ENCODE data around the gene GSTT2B.
"Not testable (repeated sequence)": the region's sequence is repeated elsewhere in the genome, so short reads cannot be mapped to it uniquely, and the experiment has no call there.

The GSTT2B gene

DNA sequence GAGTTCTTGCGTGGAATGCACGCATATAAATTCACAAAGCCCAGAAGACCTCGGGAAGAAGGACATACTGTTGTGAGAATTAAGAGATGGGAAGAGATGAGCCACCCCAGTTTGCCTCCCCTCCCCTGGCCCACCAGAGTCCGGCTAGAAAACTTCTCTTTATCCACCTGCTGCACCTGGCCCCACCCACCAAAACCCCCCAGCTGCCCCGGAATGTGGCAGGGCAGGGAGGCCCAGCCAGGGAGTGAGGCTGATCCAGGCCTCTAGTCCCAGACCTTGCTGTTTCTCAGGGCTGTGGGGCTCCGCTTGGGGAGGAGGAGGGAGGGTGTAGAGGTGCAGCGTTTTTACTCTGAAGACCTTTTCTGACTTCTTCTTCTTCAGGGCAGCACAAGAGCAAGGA is 19.6 kb upstream of the GSTT2B start:
- DNase-seq: not testable (repeated sequence)

DNA sequence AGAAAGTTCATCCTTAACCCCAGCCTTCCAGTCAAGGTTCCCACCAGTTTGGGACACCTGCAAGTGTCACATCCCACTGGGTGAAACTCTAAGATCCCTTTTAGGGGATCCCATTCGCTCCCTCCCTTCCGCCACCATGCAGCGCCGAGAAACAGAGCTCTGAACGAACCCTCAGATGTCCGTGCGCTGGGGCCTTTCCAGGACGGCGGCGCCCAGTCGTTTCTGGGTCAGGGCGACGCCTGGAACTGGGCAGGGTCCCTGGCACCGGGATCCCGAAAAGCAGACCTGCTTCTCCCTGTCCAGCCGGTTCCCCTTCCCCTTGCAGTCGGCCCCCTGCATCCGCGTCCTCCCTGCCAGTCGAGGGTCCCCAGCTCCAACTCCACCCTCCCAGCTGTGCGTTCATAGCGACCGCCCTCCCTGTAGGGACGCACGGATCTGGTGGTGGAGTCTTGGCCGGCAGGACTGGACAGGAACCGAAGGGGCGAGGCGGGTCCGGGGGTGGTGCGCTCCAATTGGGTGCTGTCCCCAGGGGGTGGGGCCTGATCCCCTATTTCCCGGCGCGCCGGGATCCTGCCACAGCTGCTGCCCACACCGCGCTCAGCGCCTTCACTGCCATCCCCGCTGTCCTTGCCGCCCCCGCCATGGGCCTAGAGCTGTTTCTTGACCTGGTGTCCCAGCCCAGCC is 18.7 kb upstream of the GSTT2B start, which contains the start of gene GSTT2:
TSS of gene GSTT2 (plus strand) at position 578 of the 684 bp plus-strand sequence.
- DNase-seq: not testable (repeated sequence)

DNA sequence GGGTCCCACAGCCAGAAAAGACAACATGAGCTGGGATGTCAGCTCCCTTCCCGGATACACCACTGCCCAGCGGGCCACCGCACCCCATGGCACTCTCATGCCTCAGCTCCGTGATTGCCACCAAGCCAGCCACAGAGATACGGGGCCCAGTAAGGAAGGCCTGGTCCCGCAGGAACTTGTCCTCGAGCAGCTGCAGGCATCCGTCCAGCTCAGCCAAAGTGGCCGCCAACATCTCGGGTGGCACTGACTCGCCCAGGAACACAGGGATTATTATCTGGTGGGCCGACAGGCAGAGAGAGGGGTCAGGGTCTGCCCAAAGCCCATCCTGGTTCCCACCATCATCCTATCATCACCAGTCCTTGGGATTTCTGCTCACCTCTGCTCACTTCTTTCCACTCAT is 16.3 kb upstream of the GSTT2B start:
- DNase-seq: not testable (repeated sequence)

DNA sequence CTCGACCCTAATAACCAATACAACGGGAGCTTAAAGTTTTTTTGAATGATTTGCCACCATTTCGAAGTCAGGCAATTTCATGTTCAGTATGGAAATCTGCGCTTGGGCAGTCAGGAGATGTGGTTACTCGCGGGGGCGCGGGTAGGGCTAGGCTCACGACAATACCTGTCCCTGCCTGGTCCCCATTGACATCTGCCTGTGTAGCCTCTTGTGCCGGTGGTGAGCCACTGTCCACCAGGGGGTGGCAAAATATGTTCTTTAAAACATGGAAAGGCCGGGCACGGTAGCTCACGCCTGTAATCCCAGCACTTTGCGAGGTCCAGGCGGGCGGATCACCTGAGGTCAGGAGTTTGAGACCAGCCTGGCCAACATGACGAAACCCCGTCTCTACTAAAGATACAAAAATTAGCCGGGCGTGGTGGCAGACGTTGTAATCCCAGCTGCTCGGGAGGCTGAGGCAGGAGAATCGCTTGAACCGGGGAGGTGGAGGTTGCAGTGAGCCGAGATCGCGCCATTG is 13.9 kb upstream of the GSTT2B start:
- not testable (repeated sequence) for DNase-seq

DNA sequence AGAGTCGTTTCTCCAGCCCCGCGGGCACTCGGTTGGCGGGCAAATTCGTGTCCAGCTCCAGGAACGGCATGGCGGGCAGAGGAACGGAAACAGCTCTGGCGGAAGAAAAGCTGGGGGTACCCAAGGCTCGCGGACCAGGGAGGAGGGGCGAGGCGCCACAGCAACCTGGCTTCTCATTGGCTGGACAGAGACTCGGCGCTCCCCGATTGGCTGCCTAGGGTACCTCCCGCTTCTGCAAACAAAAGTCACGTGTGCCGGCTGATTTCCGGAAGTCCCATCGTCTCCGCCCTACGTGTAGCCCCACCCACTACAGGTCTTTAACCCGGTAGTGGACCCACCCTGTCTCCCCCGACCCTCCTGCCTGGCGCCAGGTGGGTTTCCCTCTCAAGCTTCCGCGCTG is 13.3 kb upstream of the GSTT2B start, which contains the start of gene DDT:
TSS of gene DDT (minus strand) at position 97 of the 400 bp plus-strand sequence. CDS start at position 70, 27 bp downstream.
- not testable (repeated sequence) for DNase-seq

DNA sequence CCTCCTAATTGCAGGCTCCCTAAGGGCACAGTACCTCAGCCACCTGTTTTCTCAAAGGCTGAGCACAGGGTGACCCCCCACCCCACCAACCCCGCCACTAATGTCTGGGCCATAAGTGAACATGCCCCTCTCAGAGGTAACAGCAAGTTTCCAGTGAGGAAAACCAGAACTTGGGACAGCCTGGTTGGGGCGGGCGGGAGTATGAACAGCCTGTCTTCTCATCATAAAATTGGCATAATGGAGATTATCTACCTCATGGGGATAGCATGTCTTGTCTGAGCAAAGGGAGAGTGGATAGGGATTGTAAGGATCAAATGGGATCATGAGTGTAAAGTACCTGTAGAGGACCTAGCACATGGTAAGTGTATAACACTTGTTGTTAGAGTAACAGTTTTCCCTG is 10.9 kb upstream of the GSTT2B start:
- DNase-seq: not testable (repeated sequence)

DNA sequence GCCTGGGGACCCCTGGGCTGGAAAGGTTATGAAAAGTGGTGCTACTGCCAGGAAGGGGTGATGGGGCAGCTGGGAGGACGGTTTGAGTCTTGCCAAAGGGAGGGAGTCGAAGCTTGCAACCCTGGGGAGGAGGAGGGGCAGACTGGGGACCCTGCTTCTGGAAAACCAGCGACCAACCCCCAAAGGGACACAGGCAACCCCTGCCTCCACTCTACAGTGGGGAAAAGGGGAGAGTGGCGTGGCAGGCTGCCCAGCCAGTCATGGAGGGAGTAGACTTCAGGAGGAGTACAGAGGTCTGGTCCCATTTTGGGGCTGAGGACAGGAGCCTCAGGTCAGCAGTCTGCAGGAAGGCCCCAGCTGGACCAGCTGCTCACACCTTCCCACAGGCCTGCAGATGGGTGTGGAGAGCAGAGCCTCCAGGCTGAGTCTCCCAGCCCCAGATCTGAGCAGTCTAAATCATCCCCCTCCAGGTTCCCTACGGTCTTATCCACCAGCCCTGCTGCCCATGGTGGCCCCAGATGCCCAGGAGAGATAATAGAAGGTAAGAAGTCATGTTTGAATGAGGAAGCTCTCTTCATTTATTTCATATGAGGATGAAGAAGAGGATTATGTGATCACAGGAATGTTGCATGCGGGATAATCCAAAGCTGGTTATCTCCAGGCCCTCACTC is 10.0 kb upstream of the GSTT2B start:
- no peak for DNase-seq

DNA sequence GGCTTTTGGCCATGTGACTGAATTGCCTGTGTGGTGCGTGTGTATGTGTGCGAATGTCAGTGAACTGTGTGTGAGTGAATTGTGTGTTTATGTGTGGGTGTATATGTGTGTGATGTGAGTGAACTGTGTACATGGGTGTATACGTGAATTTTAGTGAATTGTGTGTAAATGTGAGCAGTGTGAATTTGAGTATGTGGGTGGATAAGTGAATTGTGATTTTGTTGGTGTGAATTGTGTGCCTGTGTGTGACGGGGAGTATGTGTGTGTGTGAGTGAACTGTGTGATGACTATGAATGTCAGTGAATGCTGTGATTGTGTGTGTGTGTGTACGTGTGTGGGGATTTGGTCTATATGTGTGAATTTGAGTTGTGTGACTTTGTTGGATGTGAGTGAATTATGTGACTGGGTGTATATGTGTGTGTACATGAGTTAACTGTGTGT is 9.2 kb upstream of the GSTT2B start:
- no peak for DNase-seq

DNA sequence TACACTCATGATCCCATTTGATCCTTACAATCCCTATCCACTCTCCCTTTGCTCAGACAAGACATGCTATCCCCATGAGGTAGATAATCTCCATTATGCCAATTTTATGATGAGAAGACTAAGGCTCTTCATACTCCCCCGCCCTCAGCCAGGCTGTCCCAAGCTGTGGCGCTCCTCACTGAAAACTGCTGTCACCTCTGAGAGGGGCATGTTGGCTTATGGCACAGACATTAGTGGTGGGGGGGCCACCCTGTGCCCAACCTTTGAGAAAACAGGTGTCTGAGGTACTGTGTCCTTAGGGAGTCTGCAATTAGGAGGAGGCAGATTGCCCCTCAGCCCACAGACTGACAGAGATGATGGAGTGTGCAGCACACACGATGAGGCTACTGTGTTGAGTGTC is 8.1 kb upstream of the GSTT2B start:
- DNase-seq: no peak

DNA sequence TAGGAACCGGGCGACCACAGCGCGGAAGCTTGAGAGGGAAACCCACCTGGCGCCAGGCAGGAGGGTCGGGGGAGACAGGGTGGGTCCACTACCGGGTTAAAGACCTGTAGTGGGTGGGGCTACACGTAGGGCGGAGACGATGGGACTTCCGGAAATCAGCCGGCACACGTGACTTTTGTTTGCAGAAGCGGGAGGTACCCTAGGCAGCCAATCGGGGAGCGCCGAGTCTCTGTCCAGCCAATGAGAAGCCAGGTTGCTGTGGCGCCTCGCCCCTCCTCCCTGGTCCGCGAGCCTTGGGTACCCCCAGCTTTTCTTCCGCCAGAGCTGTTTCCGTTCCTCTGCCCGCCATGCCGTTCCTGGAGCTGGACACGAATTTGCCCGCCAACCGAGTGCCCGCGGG is 5.6 kb upstream of the GSTT2B start, which contains the start of gene DDTL:
TSS of gene DDTL (plus strand) at position 321 of the 400 bp plus-strand sequence. CDS start at position 348, 27 bp downstream.
- not testable (repeated sequence) for DNase-seq

DNA sequence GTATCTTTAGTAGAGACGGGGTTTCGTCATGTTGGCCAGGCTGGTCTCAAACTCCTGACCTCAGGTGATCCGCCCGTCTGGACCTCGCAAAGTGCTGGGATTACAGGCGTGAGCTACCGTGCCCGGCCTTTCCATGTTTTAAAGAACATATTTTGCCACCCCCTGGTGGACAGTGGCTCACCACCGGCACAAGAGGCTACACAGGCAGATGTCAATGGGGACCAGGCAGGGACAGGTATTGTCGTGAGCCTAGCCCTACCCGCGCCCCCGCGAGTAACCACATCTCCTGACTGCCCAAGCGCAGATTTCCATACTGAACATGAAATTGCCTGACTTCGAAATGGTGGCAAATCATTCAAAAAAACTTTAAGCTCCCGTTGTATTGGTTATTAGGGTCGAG is 5.1 kb upstream of the GSTT2B start:
- not testable (repeated sequence) for DNase-seq

DNA sequence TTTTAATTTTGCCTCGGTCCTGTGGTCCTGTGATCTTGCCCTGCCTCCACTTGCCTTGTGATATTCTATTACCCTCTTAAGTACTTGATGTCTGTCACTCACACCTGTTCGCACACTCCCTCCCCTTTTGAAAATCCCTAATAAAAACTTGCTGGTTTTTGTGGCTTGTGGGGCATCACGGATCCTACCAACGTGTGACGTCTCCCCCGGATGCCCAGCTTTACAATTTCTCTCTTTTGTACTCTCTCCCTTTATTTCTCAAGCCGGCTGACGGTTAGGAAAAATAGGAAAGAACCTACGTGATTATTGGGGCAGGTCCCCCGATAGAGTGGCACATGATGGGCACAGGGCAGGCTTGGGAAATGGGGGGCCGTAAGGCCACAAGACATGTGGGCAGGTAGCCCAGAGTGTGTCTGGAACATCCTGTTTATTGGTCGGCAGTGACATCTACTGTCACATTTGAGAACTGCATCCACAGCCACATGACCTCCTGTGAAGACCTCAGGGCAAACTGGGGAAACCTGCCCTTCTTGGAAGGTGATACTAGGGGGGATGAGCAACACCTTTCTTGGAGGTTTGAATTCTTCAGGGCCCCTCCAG is 4.6 kb downstream of the GSTT2B start:
- peak; percentile 35 to 77 for DNase-seq

DNA sequence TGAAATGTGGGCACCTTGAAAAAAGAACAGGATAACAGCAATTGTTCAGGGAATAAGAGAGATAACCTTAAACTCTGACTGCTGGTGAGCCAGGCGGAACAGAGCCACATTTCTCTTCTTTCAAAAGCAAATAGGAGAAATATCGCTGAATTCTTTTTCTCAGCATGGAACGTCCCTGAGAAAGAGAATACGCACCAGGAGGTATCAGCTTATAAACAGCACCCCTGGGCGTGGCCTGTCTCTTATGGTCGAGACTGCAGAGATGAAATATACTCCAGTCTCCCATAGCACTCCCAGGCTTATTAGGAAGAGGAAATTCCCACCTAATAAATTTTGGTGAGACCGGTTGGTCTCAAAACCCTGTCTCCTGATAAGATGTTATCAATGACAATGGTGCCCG is 5.1 kb downstream of the GSTT2B start:
- not testable (repeated sequence) for DNase-seq

DNA sequence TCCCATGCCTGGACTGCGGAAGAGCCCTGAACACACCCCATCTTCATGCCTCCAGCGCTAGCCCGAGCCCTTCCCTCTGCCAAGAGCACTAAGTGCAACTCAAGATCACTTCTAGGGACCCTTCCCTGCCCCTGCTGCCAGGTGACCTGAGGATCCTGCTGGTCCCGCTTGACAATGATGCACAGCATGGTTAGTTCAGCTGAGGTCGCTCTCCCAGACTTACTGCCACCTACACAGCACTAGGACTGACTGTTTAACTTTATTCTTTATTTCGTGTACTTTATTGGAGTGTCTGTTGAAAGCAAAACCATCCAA is 6.0 kb downstream of the GSTT2B start:
- not testable (repeated sequence) for DNase-seq

DNA sequence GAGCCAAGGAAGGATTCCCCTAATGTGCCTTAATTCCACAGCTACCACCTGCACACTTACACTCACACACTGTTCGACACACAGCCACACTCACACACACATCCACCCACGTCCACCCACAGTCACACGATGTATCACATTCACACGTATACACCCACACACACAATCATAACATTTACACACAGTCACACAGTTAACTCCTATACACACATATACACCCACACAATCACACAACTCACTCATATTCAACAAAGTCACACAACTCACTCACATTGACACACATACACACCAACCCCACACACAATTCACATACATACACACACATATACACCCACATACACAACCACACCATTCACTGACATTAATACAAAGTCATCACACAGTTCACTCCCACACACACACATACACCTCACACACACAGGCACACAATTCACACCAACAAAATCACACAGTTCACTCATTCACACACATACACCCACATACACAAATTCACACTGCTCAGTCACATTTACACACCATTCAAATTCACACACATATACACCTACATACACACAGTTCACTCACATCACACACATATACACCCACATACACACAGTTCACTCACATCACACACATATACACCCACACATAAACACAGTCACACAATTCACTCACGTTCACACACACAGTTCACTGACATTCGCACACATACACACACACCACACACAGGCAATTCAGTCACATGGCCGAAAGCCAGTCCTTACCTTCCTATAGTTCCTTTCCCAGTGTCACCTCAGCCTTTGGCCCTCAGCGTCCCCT is 6.6 kb downstream of the GSTT2B start:
- not testable (repeated sequence) for DNase-seq

DNA sequence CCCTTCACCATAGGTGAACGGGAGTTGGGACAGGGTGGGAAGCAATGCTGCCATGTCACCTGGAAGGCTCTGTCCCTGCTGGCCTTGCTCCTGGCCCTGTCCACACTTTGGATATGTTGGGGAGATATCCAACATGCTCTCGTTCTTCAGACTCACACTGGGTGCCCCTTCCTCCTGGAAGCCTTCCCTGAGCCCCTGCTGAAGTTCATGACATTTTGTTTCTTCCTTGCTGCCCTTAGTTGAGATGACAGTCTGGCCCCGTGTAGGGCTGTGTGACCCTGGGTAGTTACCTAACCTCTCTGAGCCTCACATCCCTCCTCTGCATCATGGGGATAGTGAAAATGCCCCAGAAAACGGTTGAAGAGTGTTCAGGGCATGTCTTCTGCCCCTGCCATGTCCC is 7.5 kb downstream of the GSTT2B start:
- not testable (repeated sequence) for DNase-seq

DNA sequence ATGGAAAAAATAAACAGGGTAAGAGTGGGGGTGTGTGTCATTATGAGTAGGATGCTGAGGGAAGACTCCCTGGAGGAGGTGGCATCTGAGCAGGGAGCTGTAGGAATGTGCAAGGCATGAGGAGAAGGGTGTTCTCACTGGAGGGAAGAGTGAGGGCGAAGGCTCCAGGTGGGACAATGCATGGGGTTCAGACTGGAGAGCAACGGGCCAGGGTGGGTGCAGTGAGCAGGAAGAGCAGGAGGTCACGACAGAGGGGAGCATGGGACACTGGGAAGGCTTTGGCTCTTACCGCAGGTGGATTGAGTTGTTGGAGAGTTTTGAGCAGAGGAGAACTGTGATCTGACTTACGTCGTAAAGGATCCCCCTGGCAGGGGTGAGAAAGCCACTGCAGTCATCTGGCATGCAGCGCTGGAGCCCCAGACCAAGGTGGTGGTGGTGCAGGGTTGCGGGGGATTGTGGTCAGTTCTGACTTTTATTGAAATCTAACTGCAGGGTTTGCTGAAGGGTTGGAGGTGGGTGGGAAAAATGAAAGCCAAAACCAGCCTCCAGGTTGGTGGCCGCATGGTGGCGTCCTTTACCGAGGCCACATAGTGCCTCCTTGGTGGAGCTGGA is 8.1 kb downstream of the GSTT2B start:
- not testable (repeated sequence) for DNase-seq

DNA sequence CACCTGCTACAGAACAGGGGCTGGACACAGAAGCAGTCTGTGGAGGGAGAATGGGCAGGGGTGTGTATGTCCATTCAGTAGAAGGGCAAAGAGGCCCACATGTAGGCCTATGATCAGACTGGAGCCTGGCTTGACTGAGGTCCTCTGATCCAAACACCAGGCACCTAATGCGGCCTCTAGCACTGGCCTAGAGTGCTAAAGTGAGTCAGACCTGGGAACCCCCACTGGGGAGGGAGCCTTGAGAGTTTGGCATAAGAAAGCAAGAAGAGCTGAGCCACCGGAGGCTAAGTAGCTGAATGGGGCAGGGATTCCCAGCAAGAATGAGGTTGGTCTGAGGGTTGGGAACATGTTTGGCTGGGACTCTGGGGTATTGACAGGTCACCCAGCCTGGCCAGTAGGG is 9.6 kb downstream of the GSTT2B start:
- not testable (repeated sequence) for DNase-seq

DNA sequence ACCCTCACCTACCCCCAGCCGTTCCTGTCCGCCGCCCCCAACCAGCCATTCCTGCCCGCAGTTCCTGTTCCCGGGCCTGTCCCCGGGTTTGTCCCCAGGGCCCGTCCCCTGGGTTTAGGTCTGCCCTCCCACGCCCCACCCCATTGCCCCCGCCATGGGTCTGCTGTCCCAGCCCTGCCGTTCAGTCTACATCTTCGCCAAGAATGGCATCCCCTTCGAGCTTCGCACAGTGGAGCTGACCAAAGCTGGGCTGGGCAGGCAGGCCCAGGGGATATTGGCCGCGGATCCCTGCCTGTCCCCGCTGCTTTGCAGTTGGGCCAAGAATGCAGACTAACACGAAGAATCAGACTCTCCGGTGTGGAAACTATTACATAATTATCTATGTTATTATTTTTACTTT is 11.2 kb downstream of the GSTT2B start:
- DNase-seq: not testable (repeated sequence)

DNA sequence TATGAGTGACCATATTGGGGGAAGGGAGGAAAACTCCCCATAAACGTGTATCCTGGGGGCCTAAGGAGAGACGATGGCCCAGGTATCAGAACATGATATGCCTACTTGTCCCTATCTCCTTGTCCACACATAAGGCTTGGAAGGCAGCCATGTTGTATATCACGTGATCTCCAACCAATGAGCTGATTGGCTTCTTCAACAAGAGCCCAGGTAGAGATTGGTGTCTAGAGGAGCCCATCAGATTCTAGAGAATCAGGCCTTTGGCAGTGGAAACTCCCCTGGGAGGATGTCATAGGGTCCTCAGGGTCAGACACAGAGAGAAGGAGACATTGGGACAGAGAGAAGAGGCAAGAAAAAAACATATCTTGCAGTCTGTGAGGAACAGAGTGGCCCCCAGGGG is 13.6 kb downstream of the GSTT2B start:
- DNase-seq: not testable (repeated sequence)

DNA sequence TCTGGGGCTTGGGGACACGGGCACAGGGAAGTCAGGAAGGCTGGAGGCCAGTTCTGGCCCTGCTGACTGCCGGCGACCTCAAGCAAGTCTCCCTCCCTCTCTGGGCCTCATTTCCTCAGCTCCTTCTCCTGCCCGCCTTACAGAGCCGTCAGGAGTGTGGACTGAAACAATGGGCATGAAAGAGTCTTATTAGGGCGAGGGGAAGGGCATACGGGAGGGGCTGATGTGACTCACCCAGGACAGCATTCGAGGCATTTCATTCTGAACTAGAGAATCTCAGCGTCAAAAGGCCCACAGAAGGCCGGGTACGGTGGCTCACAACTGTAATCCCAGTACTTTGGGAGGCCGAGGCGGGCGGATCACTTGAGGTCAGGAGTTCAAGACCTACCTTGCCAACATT is 20.8 kb downstream of the GSTT2B start:
- DNase-seq: not testable (repeated sequence)

DNA sequence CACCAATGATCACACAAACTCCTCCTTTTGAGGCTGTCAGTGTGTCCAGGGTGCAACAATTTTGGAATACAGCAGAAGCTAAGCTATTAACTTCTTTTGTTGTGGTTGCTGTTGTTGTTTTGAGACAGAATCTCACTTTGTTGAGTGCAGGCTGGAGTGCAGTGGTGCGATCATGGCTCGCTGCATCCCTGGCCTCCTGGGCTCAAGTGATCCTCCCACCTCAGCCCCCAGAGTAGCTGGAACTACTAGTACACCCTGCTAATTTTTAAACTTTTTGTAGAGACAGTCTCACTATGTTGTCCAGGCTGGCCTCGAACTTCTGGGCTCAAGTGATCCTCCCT is 22.0 kb downstream of the GSTT2B start:
- DNase-seq: no peak
